PC-3 (cell line): Measurements from ENCODE around the gene GIGYF1. TPM values are rescaled to one million over a fixed set of nuclear protein-coding genes. Genes with fewer than 3 reads are reported as not detected.
A peak's percentile ranks its signal among the peaks of the same experiment; 100 is the strongest.
"Not testable (repeated sequence)": the region's sequence is repeated elsewhere in the genome, so short reads cannot be mapped to it uniquely, and the experiment has no call there.

ENCODE experiments used
- ATAC-seq: fragments of 200-7000 bp; cut with Tn5 transposase; 2 replicates; pipeline ENCODE4 v1.9.1; 2020; ENCODE audit warnings: mild to moderate bottlenecking, moderate library complexity
- BruUV-seq: library from RNA; stranded (reverse); fragments of 400-500 nt; replicated peaks from 2 replicates; lab custom pipeline; 2021; lab: Mats Ljungman, UMichigan
- CTCF ChIA-PET: fragments of 300-600 bp; sonication (Branson Sonifier 250); formaldehyde crosslinking; loops from one replicate; lab custom pipeline; 2022; ENCODE audit warnings: antibody characterized with exemption; lab: Charles Lee
- POLR2A ChIA-PET: fragments of 300-600 bp; sonication (Branson Sonifier 250); formaldehyde crosslinking; loops from one replicate; lab custom pipeline; 2022; ENCODE audit warnings: antibody characterized with exemption; ENCODE audit not compliant: unreplicated experiment; lab: Charles Lee
- DNase-seq: peaks from one replicate; pipeline ENCODE4 v3.0.0-alpha.2; 2015
- H2AFZ ChIP-seq: fragments of 300-600 bp; sonication (generic); 2 replicates; pipeline ENCODE4 v1.6.0; 2016; ENCODE audit warnings: antibody characterized with exemption, low read length
- H3F3A ChIP-seq: fragments of 300-600 bp; sonication (generic); one replicate; pipeline ENCODE4 v1.6.0; 2017; ENCODE audit warnings: antibody characterized with exemption, low read length, control low read depth, mild to moderate bottlenecking; ENCODE audit not compliant: unreplicated experiment
- H3K27ac ChIP-seq: fragments of 300-600 bp; sonication (generic); 2 replicates; pipeline ENCODE4 v1.5.1; 2016; ENCODE audit warnings: mild to moderate bottlenecking, low read length
- H3K27me3 ChIP-seq: fragments of 300-600 bp; sonication (generic); 2 replicates; pipeline ENCODE4 v1.6.1; 2016; ENCODE audit warnings: low read length, mixed read lengths
- H3K36me3 ChIP-seq: fragments of 300-600 bp; sonication (generic); 2 replicates; pipeline ENCODE4 v1.6.1; 2016; ENCODE audit warnings: low read depth, mixed run types, low read length, mixed read lengths
- H3K4me1 ChIP-seq: fragments of 300-600 bp; sonication (generic); 2 replicates; pipeline ENCODE4 v1.5.1; 2016; ENCODE audit warnings: low read length; ENCODE audit not compliant: insufficient read depth
- H3K4me2 ChIP-seq: fragments of 300-600 bp; sonication (generic); 2 replicates; pipeline ENCODE4 v1.6.0; 2016; ENCODE audit warnings: low read length
- H3K4me3 ChIP-seq: fragments of 300-600 bp; sonication (generic); 2 replicates; pipeline ENCODE4 v1.5.1; 2016; ENCODE audit warnings: mild to moderate bottlenecking, low read length, mixed read lengths
- H3K79me2 ChIP-seq: fragments of 300-600 bp; sonication (generic); 2 replicates; pipeline ENCODE4 v1.6.1; 2017; ENCODE audit warnings: low read length, mixed read lengths
- H3K9ac ChIP-seq: fragments of 300-600 bp; sonication (generic); 2 replicates; pipeline ENCODE4 v1.6.0; 2016; ENCODE audit warnings: mild to moderate bottlenecking, low read length
- H3K9me2 ChIP-seq: fragments of 300-600 bp; sonication (generic); replicated peaks from 2 replicates; pipeline ENCODE4 v1.6.1; 2016; ENCODE audit warnings: mixed run types, low read length, mixed read lengths
- H3K9me3 ChIP-seq: fragments of 300-600 bp; sonication (generic); 2 replicates; pipeline ENCODE4 v1.6.1; 2016; ENCODE audit warnings: low read length, mixed read lengths
- H4K20me1 ChIP-seq: fragments of 300-600 bp; sonication (generic); 2 replicates; pipeline ENCODE4 v1.6.1; 2016; ENCODE audit warnings: low read length, mixed read lengths
- EZH2 ChIP-seq: fragments of 300-600 bp; sonication (generic); IDR thresholded peaks from one replicate; pipeline ENCODE4 v1.6.1; 2017; ENCODE audit warnings: antibody characterized with exemption, mild to moderate bottlenecking, low read length; ENCODE audit not compliant: unreplicated experiment
- EZH2phosphoT487 ChIP-seq: fragments of 300-600 bp; sonication (generic); IDR thresholded peaks from 2 replicates; pipeline ENCODE4 v1.6.1; 2018; ENCODE audit warnings: mild to moderate bottlenecking, antibody characterized with exemption, low read length, borderline replicate concordance
- intact Hi-C: fragments of 100-400 bp; cut with micrococcal nuclease; formaldehyde crosslinking; loops from 2 replicates; pipeline ENCODE4 v1.9.0; 2023
- total RNA-seq: library from RNA; depleted of rRNA; stranded (reverse); fragments of >200 nt; gene quantifications from 2 replicates; pipeline ENCODE4 v1.2.3, GENCODE V29; 2014
- TF ChIP-seq, protein P1 (sequence below): fragments of 300-600 bp; sonication (generic); conservative IDR thresholded peaks from 2 replicates; pipeline ENCODE4 v1.5.1; 2017; ENCODE audit warnings: antibody characterized with exemption, low read depth, mild to moderate bottlenecking, low read length

The GIGYF1 gene
- total RNA-seq, 1 experiment from 2014 or later: 26.6 TPM

DNA sequence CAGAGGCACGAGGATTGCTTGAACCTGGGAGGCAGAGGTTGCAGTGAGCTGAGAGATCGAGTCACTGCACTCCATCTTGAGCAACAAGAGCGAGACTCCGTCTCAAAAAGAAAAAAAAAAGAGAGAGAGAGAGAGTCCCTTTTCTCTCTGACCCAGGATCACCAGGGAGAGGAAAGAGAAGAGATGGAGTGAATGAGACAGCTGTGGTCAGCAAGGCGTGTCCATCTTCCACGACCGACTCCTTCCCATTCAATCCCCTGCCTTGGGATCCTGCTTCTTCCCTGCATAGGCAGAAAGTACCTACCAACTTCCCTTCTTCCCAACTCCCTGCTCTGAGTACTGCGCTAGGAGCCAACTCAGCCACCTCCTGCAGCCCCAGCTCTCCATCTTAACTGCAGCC, 34.1 kb upstream of the GIGYF1 start:
- H3K9me2 ChIP-seq: no peaks in the 10 kb centered on the region
- TF ChIP-seq, protein P1, sequence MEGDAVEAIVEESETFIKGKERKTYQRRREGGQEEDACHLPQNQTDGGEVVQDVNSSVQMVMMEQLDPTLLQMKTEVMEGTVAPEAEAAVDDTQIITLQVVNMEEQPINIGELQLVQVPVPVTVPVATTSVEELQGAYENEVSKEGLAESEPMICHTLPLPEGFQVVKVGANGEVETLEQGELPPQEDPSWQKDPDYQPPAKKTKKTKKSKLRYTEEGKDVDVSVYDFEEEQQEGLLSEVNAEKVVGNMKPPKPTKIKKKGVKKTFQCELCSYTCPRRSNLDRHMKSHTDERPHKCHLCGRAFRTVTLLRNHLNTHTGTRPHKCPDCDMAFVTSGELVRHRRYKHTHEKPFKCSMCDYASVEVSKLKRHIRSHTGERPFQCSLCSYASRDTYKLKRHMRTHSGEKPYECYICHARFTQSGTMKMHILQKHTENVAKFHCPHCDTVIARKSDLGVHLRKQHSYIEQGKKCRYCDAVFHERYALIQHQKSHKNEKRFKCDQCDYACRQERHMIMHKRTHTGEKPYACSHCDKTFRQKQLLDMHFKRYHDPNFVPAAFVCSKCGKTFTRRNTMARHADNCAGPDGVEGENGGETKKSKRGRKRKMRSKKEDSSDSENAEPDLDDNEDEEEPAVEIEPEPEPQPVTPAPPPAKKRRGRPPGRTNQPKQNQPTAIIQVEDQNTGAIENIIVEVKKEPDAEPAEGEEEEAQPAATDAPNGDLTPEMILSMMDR: no peak
- TF ChIP-seq EZH2phosphoT487 (no peak), EZH2 (no peak)
- H3K9me3 ChIP-seq: no peaks in the 10 kb centered on the region
- intact Hi-C loops: loop anchor here (5.0 kb wide), 1 partner anchor 124 kb away; the partner anchor contains the start of gene SLC12A9
- no peaks in the 10 kb centered on the region for H3K36me3 ChIP-seq
- ChIA-PET POLR2A (no interaction called here), CTCF (interaction anchor here (0.9 kb wide), 1 partner anchor 22 kb away, joined by 3 read pairs; the partner anchor contains the start of gene POP7)
- H3K4me1 ChIP-seq: peaks cover 13% of the 10 kb centered on the region
- H3K27ac ChIP-seq: no peak overlapping the region
- H3K27me3 ChIP-seq: no peaks in the 10 kb centered on the region
- H3K4me2 ChIP-seq: no peak overlapping the region
- no peak overlapping the region for H2AFZ ChIP-seq
- ATAC-seq (no peak), DNase-seq (no peak)
- no peaks in the 10 kb centered on the region for H3K79me2 ChIP-seq
- no peaks in the 10 kb centered on the region for H4K20me1 ChIP-seq
- no TSS peak for BruUV-seq
- no peak overlapping the region for H3K4me3 ChIP-seq
- H3F3A ChIP-seq: no peaks in the 10 kb centered on the region
- no peak overlapping the region for H3K9ac ChIP-seq

GRCh38 chr7:100726996-100727761, 33.1 kb upstream of the GIGYF1 start:
- Histone ChIP-seq H3K4me3 (no peak overlapping the region), H2AFZ (no peak overlapping the region), H3K79me2 (no peaks in the 10 kb centered on the region), H3K27me3 (no peaks in the 10 kb centered on the region), H4K20me1 (no peaks in the 10 kb centered on the region), H3K9ac (no peak overlapping the region), H3F3A (no peaks in the 10 kb centered on the region), H3K4me1 (peaks cover 13% of the 10 kb centered on the region), H3K36me3 (no peaks in the 10 kb centered on the region), H3K9me3 (no peaks in the 10 kb centered on the region), H3K4me2 (no peak overlapping the region), H3K9me2 (no peaks in the 10 kb centered on the region), H3K27ac (no peak overlapping the region)
- intact Hi-C loops: loop anchor here (5.0 kb wide), 1 partner anchor 125 kb away; the partner anchor contains the start of gene SLC12A9
- ChIA-PET CTCF (interaction anchor here (0.7 to 0.9 kb wide), 2 partner anchors 21 to 75 kb away, joined by 3 read pairs; partner anchors contain the start of gene POP7), POLR2A (no interaction called here)
- 0 out of 2 replicates have a peak, but pooled peaks have one; percentile 14 for ATAC-seq
- TF ChIP-seq, protein P1: no peak
- no peak for TF ChIP-seq EZH2phosphoT487
- TF ChIP-seq EZH2: no peak
- DNase-seq: peak; percentile 41
- no TSS peak for BruUV-seq

DNA sequence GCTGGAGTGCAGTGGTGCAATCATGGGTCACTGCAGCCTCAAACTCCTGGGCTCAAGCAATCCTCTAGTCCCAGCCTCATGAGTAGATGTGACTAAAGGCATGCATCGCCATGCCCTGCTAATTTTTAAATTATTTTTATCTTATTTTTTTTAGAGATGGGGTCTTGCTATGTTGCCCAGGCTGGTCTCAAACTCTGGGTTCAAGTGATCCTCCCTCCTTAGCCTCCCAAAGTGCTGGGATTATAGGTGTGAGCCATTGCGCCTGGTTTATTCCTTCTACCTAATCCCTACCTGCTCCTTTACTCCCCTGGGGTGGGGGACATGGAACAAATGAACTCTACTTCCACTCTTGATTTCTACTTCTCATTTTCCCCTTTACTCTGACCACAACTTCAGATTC, 30.3 kb upstream of the GIGYF1 start:
- H3K9me3 ChIP-seq, BruUV-seq, H3K36me3 ChIP-seq, H3F3A ChIP-seq, H3K27ac ChIP-seq, H2AFZ ChIP-seq, H3K9ac ChIP-seq, DNase-seq, H3K4me2 ChIP-seq, H3K27me3 ChIP-seq, H3K9me2 ChIP-seq, CTCF ChIA-PET, ATAC-seq, POLR2A ChIA-PET, H3K79me2 ChIP-seq, H3K4me3 ChIP-seq, H4K20me1 ChIP-seq: not testable (repeated sequence)
- H3K4me1 ChIP-seq: peaks cover 13% of the 10 kb centered on the region
- intact Hi-C loops: loop anchor here (2.0 kb wide), 1 partner anchor 78 kb away; no protein-coding TSS in a partner anchor
